Left lung (tissue), 10 donors: ENCODE measurements around the gene SECISBP2. TPM values are rescaled to one million over a fixed set of nuclear protein-coding genes. Genes with fewer than 3 reads are reported as not detected.

ENCODE experiments used
- ATAC-seq: fragments of 200-7000 bp; cut with Tn5 transposase; one replicate; pipeline ENCODE4 v1.9.1; 2020; ENCODE audit warnings: moderate library complexity
- DNase-seq, 4 donors: peaks; one replicate each; pipeline ENCODE4 v3.0.0-alpha.2; 2013 to 2020
- H3K27ac ChIP-seq, 2 donors: fragments of 200-600 bp; sonication (generic) in 1 of 2; one replicate each; pipeline versions ENCODE4 v1.5.0 to v1.8.0; 2020 to 2021
- H3K27me3 ChIP-seq, 2 donors: fragments of 200-600 bp; sonication (generic) in 1 of 2; one replicate each; pipeline versions ENCODE4 v1.5.0 to v1.8.0; 2020 to 2021
- H3K36me3 ChIP-seq, 2 donors: fragments of 200-600 bp; sonication (generic) in 1 of 2; one replicate each; pipeline versions ENCODE4 v1.5.0 to v1.8.0; 2020 to 2021
- H3K4me1 ChIP-seq, 2 donors: fragments of 200-600 bp; one replicate each; pipeline ENCODE4 v1.8.0; 2021
- H3K4me3 ChIP-seq, 2 donors: fragments of 200-600 bp; sonication (generic) in 1 of 2; one replicate each; pipeline versions ENCODE4 v1.5.0 to v1.8.0; 2020 to 2021; ENCODE audit warnings: mild to moderate bottlenecking in 1 of 2
- H3K9me3 ChIP-seq, 2 donors: fragments of 200-600 bp; sonication (generic) in 1 of 2; one replicate each; pipeline versions ENCODE4 v1.5.0 to v1.8.0; 2020 to 2021
- CTCF ChIP-seq, 2 donors: fragments of 200-600 bp; sonication (generic) in 1 of 2; IDR thresholded peaks; one replicate each; pipeline versions ENCODE4 v1.5.0 to v1.8.0; 2021; ENCODE audit warnings: antibody characterized with exemption in 2 of 2
- intact Hi-C, 2 donors: fragments of 100-400 bp; cut with DNase I; formaldehyde crosslinking; loops; one replicate each; pipeline versions ENCODE4 v1.11.2 to v1.14.2; 2022
- polyA plus RNA-seq, 6 donors: library from polyadenylated mRNA; unstranded; fragments of 120-200 nt; gene quantifications; one replicate each; pipeline ENCODE4 v1.2.1, GENCODE V29; 2013; ENCODE audit not compliant: insufficient read length in 6 of 6
- total RNA-seq, 2 donors: library from RNA; stranded (reverse); fragmentation: NEBNext Ultra II Directional; extraction: Animal tissue kit (Norgen Biotek cat#: 25700); gene quantifications; one replicate each; pipeline ENCODE4 v1.2.1, GENCODE V29; 2021
- donor health status: DM: no; HTN: yes; CAD: no.
- donor health status: DM: no; HTN: no; CAD: no.

Gene SECISBP2
- total and polyA plus RNA-seq, 8 donors: 31.4 to 92.8 (median 89.3) TPM

GRCh38 chr9:89347651-89348050 lies 29.4 kb downstream of the SECISBP2 start:
- no peak for ATAC-seq
- Histone ChIP-seq H3K4me3 (no peak overlapping the region), H3K36me3 (peaks cover 6 to 100% of the 10 kb centered on the region in 2 donors), H3K4me1 (peaks cover 0 to 20% of the 10 kb centered on the region in 2 donors), H3K27ac (no peak overlapping the region), H3K27me3 (no peaks in the 10 kb centered on the region), H3K9me3 (no peaks in the 10 kb centered on the region)
- intact Hi-C loops: no loop called here
- DNase-seq: no peak
- TF ChIP-seq CTCF (IDR thresholded peaks at IDR 0.05): no peak

GRCh38 chr9:89349607-89350006 lies 31.3 kb downstream of the SECISBP2 start:
- ATAC-seq (no peak), DNase-seq (no peak)
- intact Hi-C loops: no loop called here
- Histone ChIP-seq H3K27ac (no peak overlapping the region), H3K4me1 (peaks cover 0 to 24% of the 10 kb centered on the region in 2 donors), H3K36me3 (peaks cover 6 to 100% of the 10 kb centered on the region in 2 donors), H3K27me3 (no peaks in the 10 kb centered on the region), H3K9me3 (no peaks in the 10 kb centered on the region), H3K4me3 (no peak overlapping the region)
- TF ChIP-seq CTCF (IDR thresholded peaks at IDR 0.05): no peak

GRCh38 chr9:89350988-89351557 lies 32.8 kb downstream of the SECISBP2 start:
- Histone ChIP-seq H3K27me3 (no peaks in the 10 kb centered on the region), H3K4me3 (no peak overlapping the region), H3K4me1 (peaks cover 0 to 24% of the 10 kb centered on the region in 2 donors), H3K9me3 (no peaks in the 10 kb centered on the region), H3K27ac (no peak overlapping the region), H3K36me3 (peaks cover 6 to 100% of the 10 kb centered on the region in 2 donors)
- no peak for TF ChIP-seq CTCF (IDR thresholded peaks at IDR 0.05)
- ATAC-seq: peak; percentile 25
- intact Hi-C loops: no loop called here
- DNase-seq: no peak

- no peak for TF ChIP-seq CTCF (IDR thresholded peaks at IDR 0.05)
- Histone ChIP-seq H3K27me3 (no peaks in the 10 kb centered on the region), H3K9me3 (no peaks in the 10 kb centered on the region), H3K4me3 (no peak overlapping the region), H3K4me1 (peaks cover 0 to 24% of the 10 kb centered on the region in 2 donors), H3K27ac (peak overlapping the region in 1 of 2 donors; percentile 55), H3K36me3 (peaks cover 6 to 100% of the 10 kb centered on the region in 2 donors)
- intact Hi-C loops: no loop called here
- ATAC-seq: peak; percentile 18
- DNase-seq: no peak
Measured at GRCh38 chr9:89351584-89352300, 33.4 kb downstream of the SECISBP2 start.

- intact Hi-C loops: no loop called here
- H3K4me1 ChIP-seq: peaks cover 0 to 24% of the 10 kb centered on the region in 2 donors
Measured at GRCh38 chr9:89352451-89352850, 34.2 kb downstream of the SECISBP2 start.

More at GRCh38 chr9:89352451-89352850, 34.2 kb downstream of the SECISBP2 start:
- H3K27me3 ChIP-seq: no peaks in the 10 kb centered on the region
- peak overlapping the region in 1 of 2 donors; percentile 39 for H3K27ac ChIP-seq
- H3K9me3 ChIP-seq: no peaks in the 10 kb centered on the region
- DNase-seq: no peak
- no peak overlapping the region for H3K4me3 ChIP-seq
- H3K36me3 ChIP-seq: peaks cover 6 to 100% of the 10 kb centered on the region in 2 donors
- TF ChIP-seq CTCF (IDR thresholded peaks at IDR 0.05): no peak
- ATAC-seq: no peak
